ENCODE data around the gene NDST1.
A peak's percentile ranks its signal among the peaks of the same experiment; 100 is the strongest.
"Not testable (repeated sequence)": the region's sequence is repeated elsewhere in the genome, so short reads cannot be mapped to it uniquely, and the experiment has no call there.

Gene NDST1

DNA sequence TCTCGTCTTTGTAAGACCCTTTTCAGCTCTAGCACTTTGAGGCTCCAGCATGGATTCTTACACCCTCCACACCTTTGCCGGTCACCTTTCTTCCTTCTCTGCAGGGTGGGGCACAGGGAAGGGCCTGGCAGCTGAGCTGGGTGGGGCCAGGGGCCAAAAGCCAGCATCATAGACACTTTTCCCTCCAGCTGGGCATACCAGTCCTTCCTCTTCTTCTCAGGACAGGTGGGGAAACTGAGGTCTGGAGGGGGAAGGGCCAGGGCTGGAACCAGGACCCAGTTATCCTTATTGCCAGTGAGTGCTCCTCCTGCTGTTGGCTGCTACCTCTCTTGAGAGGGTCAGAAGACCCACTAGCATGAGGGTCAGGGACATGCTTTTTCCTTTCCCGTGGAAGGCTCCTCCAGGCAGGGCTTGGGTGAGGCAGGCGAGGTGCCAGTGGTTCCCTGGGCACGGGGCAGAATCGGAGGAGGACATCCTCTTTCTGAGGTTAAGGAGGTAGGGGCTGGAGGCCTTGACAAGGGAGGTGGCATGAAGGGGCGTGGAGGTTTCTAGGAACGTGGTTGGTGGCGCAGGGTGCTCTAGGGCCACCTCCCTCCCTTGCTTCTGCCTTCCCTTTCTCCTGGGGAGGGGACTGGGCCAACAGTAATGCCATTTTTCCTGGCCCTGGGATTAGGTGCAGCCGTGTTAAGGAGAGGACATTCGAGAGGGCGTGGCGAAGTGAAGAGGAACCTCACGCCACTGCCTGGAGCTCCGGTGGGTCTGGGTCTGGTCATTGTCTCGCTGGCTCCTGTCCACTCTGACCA is at the start of gene NDST1:
Gene NDST1, plus strand, starts transcription at position 658 of the 803 bp plus-strand sequence. CDS start 13,124 bp downstream, outside the sequence.
- DNase-seq: no peak

- peak; percentile 29 to 50 for DNase-seq
Measured at GRCh38 chr5:150458802-150459557, 49.0 kb upstream of the NDST1 start.

GRCh38 chr5:150460781-150461180 is 47.1 kb upstream of the NDST1 start:
- no peak for DNase-seq

- peak; percentile 49 to 56 for DNase-seq
Measured at GRCh38 chr5:150461231-150461630, 46.7 kb upstream of the NDST1 start.

- no peak for DNase-seq
Measured at GRCh38 chr5:150464554-150465012, 43.3 kb upstream of the NDST1 start.

- DNase-seq: no peak
Measured at GRCh38 chr5:150465927-150466326, 42.0 kb upstream of the NDST1 start.

DNA sequence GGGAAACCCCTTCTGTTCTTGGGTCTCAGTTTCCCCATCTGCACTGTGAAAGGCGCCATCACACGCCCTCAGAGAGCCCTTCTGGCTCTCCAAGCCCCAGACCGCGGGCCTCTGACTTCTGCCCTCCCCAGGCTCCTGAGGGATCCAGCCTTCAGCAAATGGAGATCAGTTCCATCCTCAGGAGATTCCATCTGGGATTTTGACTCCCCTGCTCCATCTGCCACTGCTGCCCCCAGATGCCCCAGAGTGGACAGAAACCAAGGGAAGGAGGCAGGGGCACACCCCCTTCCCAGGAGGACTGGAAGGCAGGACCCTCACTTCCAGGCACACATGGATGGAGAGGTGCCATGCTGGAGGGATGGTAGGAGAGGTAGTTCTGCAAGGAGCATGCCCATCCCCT is 39.7 kb upstream of the NDST1 start:
- no peak for DNase-seq

GRCh38 chr5:150469718-150470469 is 38.0 kb upstream of the NDST1 start:
- DNase-seq: no peak

DNA sequence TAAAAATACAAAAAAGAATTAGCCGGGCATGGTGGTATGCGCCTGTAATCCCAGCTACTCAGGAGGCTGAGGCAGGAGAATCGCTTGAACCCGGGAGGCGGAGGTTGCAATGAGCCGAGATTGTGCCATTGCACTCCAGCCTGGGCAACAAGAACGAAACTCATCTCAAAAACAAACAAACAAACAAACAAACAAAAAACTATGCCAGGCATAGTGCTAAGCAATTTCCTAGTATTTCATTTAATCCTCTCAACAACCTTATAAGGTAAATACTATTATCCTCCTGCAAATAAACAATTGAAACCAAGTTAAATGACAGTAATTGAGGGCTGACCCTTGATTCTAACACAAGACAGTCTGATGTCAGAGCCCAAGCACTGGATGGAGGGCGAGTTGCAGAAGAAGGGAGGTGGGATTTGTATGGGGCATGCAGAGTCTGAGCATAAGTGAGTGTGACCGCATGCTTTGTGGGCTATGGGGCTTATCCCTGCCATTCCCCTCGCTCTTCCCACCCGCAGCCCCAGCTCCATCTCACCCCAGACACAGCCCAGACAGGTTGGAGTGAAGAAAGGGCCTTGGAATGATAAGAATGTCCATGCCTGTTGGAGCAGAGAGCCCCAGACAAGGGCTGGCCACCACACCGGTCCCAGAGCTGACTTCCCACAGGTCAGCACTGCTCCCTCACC is 34.1 kb upstream of the NDST1 start:
- no peak for DNase-seq

DNA sequence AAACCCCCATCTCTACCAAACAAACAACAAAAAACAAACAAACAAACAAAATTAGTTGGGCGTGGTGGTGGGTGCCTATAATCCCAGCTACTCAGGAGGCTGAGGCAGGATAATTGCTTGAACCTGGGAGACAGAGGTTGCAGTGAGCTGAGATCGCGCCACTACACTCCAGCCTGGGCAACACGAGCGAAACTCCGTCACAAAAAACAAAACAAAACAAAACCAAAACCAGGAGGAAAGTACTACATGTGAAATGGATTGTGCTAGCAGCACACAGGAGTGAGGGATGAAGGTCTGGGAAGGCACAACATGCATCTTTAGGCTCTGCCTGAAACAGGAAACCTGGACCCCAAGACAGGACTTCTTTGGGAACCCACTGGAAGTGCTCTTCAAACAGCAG is 31.4 kb upstream of the NDST1 start:
- DNase-seq: not testable (repeated sequence)

DNA sequence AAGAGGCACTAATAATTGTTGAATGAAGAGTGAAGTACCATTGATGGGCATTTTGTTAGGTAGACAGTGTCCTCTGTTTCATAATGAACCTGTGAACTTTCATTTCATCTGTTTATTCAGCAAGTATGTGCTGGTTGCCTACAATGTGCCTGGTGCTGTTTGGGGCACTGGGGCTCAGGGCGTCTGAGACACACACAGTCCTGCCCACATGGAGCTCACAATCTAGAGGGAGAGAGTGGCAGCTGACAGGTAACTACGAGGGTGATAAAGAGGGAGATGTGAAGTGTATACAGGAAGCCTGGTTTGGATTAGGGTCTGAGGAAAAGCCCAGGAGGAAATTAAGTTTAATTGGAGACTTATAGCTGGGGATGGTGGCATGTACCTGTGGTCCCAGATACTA is 28.5 kb upstream of the NDST1 start:
- no peak for DNase-seq

GRCh38 chr5:150481708-150481965 is 26.3 kb upstream of the NDST1 start:
- no peak for DNase-seq

GRCh38 chr5:150481972-150482406 is 25.9 kb upstream of the NDST1 start:
- no peak for DNase-seq

GRCh38 chr5:150484964-150485692 is 22.8 kb upstream of the NDST1 start:
- DNase-seq: no peak

DNA sequence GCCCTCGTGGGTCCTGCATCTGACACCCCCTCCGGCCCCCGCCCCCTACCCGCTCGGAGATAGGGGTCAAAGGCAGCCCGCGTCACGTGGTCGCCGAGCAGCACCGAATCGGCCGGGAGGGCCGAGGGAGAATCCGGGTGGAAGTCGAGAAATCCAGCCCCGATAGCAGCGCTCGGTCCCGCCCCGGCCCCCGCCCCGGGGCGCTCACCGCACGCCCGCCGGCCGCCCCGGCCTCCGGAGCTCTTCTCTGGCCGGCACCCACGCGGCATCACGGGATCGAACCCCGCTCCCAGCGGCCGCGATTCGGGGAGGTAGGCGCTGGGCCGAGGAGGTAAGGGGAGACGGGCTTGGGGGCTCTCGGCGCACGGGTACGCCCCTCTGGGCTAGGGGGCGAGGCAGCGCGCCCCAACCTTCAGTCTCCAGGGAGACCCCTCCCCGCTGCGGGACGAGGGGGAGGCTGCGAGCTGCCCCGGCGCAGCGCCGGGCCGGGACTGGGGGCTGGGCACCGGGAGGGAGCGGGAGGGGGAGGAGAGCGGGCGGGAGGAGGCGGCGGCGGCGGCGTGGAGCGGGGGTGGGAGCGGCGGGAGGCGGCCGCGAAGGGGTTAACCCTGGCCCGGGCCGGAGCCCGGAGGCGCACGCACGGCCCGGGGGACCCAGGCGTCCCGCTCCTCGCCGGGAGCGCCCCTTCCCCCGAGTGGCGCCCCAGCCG is 22.1 kb upstream of the NDST1 start:
- DNase-seq: peak in 1 of 2 experiments; percentile 11

DNA sequence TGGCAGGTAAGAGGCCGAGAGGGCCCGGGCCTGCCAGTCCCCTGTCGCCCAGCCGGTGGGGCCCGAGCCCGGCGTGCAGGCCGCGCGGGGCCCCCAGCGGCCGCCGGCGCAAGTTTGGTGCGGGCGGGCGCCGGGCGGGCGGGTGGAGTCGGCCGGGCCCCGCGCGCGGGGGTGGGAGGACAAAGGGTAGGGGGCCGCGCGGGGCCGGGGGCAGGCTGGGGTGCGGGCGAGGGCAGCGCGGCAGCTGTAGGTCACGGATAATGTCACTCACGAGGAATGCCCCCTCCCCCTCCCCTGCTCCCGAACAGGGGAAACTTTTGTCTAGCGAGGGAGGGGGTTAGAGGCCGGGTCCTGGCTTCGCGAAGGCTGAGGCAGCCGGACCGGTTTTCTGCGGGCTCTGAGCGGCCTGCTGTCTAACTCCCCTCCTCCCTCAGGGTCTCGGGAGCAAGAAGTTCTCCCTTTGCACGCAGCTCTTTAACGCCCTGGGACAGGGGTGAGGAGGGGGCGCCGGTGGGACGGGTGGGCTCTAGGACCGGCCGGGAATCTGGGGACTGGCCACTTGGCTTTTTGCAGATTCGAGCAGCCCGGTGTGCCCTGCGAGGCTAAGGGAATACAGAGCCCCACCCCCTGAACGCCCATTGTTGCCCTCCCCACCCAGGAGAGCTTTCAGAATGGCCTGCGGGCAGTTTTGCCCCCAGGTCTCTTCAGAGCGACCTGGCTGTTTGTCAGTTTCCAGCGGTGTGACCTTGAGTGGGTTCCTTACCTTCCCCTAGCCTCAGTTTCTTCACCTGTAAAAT is 21.3 kb upstream of the NDST1 start:
- DNase-seq: peak in 1 of 2 experiments; percentile 14

DNA sequence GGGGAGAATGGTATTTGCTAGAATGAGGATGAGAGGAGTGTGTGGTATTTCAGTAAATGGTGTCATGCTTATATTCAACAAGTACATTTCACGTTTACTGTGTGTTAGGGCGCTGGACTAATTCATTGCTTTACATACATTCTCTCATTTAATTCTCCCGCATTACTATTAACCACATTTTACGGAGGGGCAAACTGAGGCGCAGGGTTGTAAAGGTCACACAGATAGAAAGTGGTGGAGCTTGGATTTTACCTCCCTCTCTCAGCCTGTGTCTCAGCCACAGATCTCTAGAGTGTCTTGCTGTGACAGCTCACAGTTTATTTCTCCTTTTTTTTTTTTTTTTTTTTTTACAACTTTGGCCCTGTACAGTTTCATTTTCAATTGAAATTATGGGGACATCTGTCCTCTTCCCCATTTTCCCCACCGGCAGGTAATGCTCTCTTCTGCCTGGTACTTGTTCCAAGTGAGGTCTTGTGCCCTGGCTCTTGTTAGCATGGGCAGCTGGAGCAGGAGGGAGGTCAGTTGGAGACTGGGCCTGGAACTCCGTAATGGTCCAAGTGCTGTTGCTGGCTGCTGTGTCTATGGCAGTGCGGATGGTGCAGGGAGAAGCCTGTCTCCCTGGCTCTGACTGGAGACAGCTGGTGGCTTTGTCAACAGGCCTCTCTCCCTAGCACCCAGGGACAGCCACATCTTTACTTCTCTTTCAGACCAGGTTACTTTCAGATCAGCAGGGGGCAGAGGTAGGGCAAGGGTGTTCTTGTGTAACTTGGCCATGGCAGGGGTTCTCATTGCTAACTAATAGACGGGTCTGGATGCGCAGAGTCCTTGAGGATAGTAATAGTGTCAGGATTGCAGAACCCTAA is 20.5 kb upstream of the NDST1 start:
- DNase-seq: no peak

GRCh38 chr5:150488519-150489359 is 19.2 kb upstream of the NDST1 start:
- DNase-seq: no peak
